HL-60 (cell line): ENCODE measurements around the gene EIF6.
A peak's percentile ranks its signal among the peaks of the same experiment; 100 is the strongest.

Source experiments
- DNase-seq, 2 experiments: peaks; one replicate each; pipeline ENCODE4 v3.0.0-alpha.2; 2010 to 2020; ENCODE audit warnings: low read depth in 1 of 2, low spot score in 1 of 2
- H3K27ac ChIP-seq: fragments of 250-450 bp; sonication (Bioruptor Pico); replicated peaks from 2 replicates; pipeline ENCODE4 v1.5.1; 2020; ENCODE audit warnings: mild to moderate bottlenecking, moderate library complexity
- H3K27me3 ChIP-seq: fragments of 250-450 bp; sonication (Bioruptor Pico); 2 replicates; pipeline ENCODE4 v1.5.1; 2021; ENCODE audit warnings: mild to moderate bottlenecking, moderate library complexity; ENCODE audit not compliant: insufficient read depth, poor library complexity, severe bottlenecking
- H3K4me3 ChIP-seq: replicated peaks from 2 replicates; pipeline ENCODE4 v1.5.1; 2011; ENCODE audit warnings: mild to moderate bottlenecking, control low read depth, low read length; ENCODE audit not compliant: insufficient read depth
- CTCF ChIP-seq: IDR thresholded peaks from one replicate; pipeline ENCODE4 v1.5.1; 2011; ENCODE audit warnings: low read length, control low read depth, inconsistent platforms; ENCODE audit not compliant: insufficient read depth
- GABPA ChIP-seq: IDR thresholded peaks from 2 replicates; pipeline ENCODE4 v1.6.1; 2012; ENCODE audit warnings: low read depth
- POLR2AphosphoS5 ChIP-seq: IDR thresholded peaks from 2 replicates; pipeline ENCODE4 v1.6.1; 2012; ENCODE audit warnings: low read depth
- REST ChIP-seq: IDR thresholded peaks from 2 replicates; pipeline ENCODE4 v1.6.1; 2012; ENCODE audit warnings: low read depth; ENCODE audit not compliant: insufficient replicate concordance
- SPI1 ChIP-seq: IDR thresholded peaks from 2 replicates; pipeline ENCODE4 v1.6.1; 2012; ENCODE audit warnings: low read depth, mild to moderate bottlenecking, borderline replicate concordance

The EIF6 gene

GRCh38 chr20:35329435-35330139 lies 45.0 kb upstream of the EIF6 start:
- H3K27me3 ChIP-seq, result no peaks in the 10 kb centered on the region
- H3K4me3 ChIP-seq, result no peak overlapping the region
- TF ChIP-seq CTCF, result peak; percentile 68
- TF ChIP-seq GABPA, result no peak
- peak in 1 of 2 experiments; percentile 63 for DNase-seq
- no peak overlapping the region for H3K27ac ChIP-seq

DNA sequence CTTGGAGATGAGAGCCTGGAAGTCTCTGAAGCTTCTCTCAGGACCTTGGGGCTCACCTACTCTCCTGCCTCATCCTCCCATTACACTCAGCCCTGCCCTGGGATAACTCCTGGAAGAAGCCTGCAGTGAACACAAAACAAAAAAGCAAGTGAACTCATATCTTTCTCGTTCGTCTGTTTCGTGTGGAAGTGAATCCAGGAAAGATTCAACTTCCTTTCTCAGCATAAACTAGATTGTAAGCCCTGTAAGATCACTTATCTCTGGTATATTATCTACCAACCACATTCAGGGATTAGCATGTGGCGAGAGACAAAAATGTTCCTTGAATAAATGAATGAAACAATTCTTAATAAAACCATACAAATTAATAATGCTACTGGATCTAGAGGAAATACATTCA lies 44.1 kb upstream of the EIF6 start:
- Histone ChIP-seq H3K4me3 (no peak overlapping the region), H3K27ac (no peak overlapping the region), H3K27me3 (no peaks in the 10 kb centered on the region)
- no peak for DNase-seq
- TF ChIP-seq REST (no peak), GABPA (no peak), POLR2AphosphoS5 (no peak), CTCF (no peak), SPI1 (no peak)

DNA sequence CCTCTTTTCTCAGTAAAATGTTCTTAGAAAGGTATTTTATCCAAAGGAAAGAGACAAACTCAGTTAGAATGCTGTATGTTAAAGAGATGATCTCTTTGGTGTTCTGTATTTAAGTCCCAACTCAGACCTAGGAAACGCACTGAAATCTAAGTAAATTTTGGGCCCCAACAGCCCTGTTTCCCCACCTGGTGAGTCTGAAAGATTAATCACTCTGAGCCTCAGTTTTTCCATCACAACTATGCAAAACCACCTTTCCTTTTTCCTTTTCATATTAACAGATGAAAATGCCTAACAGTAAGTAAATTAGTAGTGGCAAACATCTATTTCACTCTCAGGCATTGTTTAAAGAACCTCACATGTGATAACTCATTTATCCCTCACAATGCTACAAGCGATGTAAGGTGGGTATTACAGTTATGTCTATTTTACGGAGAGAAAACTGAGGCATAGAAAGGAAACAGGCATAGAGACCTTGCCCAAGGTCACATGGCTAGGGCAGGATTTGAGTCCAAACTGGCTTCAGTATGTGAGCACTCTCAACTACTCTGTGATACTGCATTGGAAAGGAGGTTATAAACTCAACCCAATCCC lies 43.6 kb upstream of the EIF6 start:
- DNase-seq, result no peak
- Histone ChIP-seq H3K27me3 (no peaks in the 10 kb centered on the region), H3K4me3 (no peak overlapping the region), H3K27ac (no peak overlapping the region)
- no peak for TF ChIP-seq POLR2AphosphoS5
- no peak for TF ChIP-seq REST
- TF ChIP-seq SPI1, result no peak
- TF ChIP-seq CTCF, result no peak
- no peak for TF ChIP-seq GABPA
